ENCODE measurements around the gene HSBP1L1. TPM values are rescaled to one million over a fixed set of nuclear protein-coding genes. Genes with fewer than 3 reads are reported as not detected.

HSBP1L1 gene
- total RNA-seq (4.9 TPM), polyA plus RNA-seq (8.6 TPM)

DNA sequence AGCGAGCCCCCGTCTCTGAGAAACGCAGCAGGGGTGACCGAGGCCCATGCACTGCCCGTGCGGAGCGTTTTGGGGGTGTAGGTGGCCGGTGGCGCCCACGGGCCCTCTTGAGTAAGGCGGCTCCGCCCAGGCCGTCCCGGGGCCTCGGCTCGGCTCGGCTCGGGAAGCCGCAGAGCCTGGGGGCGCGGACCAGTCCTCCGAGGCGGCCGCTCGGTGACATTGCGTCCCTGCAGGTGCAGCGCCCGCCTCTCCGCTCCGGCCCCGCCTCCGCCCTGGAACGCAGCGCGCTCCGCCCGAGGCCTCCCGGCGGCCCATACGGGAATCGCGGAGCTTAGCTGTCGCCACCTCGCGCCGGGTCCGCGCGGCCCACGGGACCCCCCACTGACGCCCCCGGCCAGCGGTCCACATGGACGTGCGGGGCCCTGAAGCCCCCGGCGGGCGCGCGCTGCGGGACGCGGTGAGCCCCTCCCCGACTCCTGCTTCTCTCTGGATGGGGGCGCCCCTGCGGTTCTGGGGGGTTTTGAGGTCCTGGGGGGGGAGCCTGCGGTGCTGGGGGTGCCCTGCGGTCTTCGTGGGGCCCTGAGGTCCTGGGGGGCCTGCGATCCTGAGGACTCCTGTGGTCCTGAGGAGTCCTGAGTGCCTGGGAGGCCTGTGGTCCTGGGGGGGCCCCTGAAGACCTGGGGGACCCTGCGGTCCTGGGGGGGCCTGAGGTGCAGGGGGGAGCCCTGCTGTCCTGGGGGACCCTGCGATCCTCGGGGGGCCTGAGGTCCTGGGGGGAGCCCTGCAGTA, at the start of gene HSBP1L1:
Gene HSBP1L1, plus strand, starts transcription at position 314 of the 789 bp plus-strand sequence. Its CDS starts 93 bp downstream, at position 407.
- H3K4me1 ChIP-seq (ENCODE audit: insufficient read depth), result no peaks in the 10 kb centered on the region
- no peak for DNase-seq (ENCODE audit: extremely low spot score)
- H3K4me3 ChIP-seq (ENCODE audit: low read depth, low read length), result peak within 1 kb of the TSS; percentile 86
- peak within 1 kb of the TSS; percentile 87 for H3K27ac ChIP-seq (ENCODE audit: low read depth)
- 4% methylated on average over 73 of the region's 73 CpGs for WGBS
- no peaks in the 10 kb centered on the region for H3K36me3 ChIP-seq (ENCODE audit: insufficient read depth)

DNA sequence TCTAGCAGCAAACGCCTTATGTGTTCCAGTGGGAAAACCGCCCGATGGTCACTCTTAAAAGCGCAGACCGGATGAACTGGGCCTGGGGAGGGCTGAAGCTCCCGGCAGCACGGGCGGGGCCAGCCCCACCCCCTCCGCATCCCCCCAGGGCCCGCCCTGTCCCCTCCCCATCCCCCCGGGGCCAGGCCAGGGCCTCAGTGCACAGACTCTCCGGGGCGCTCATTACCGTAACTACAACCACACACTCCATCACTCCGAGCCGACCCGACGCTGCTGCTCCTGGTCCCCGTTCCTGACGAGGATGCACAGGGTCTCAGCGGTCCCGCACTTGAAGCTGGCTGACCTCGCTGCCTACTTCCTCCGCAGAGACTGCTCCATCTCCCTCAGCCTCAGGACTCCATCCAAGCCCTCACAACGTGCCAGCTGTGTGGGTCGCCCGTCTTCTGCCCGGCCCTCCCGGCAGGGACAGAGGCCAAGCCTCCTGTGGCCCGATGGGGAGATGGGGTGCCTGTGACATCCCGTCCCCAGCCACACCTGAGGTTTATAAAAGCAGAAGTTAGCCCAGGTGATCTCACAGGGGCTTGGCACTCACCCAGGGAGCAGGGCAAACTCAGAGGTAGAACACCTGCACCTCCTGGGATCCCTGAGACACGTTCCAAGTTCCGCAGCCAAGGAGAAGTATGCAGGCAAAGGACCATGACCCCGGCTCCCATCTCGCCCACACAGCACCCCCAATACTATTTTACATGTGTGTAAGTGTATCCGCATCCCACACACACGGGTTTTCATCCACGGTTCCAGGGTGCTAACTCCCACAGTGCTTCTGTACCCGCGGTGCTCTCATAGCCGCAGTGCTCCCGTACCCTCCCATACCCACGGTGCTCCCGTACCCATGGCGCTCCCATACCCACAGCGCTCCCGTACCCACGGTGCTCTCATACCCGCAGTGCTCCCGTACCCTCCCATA, 49.0 kb upstream of the HSBP1L1 start:
- Histone ChIP-seq H3K27ac (ENCODE audit: low read depth) (no peak overlapping the region), H3K36me3 (ENCODE audit: insufficient read depth) (no peaks in the 10 kb centered on the region), H3K4me1 (ENCODE audit: insufficient read depth) (no peaks in the 10 kb centered on the region), H3K4me3 (ENCODE audit: low read depth, low read length) (no peak overlapping the region)
- 92% methylated on average over 50 of the region's 50 CpGs for WGBS
- no peak for DNase-seq (ENCODE audit: extremely low spot score)

DNA sequence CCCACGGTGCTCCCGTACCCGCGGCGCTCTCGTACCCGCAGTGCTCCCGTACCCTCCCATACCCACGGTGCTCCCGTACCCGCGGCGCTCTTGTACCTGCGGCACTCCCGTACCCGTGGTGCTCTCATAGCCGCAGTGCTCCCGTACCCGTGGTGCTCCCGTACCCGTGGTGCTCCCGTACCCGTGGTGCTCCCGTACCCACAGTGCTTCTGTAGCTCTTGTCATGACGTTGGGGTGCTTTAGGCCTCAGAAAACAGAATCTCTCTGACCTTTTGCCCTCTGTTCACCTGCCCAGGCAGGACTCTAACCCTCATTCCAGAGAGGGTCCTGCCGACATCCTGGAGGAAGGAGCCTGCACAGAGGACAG, 48.3 kb upstream of the HSBP1L1 start:
- WGBS, result 91% methylated on average over 26 of the region's 26 CpGs
- no peak for DNase-seq (ENCODE audit: extremely low spot score)
- Histone ChIP-seq H3K4me3 (ENCODE audit: low read depth, low read length) (no peak overlapping the region), H3K36me3 (ENCODE audit: insufficient read depth) (no peaks in the 10 kb centered on the region), H3K4me1 (ENCODE audit: insufficient read depth) (no peaks in the 10 kb centered on the region), H3K27ac (ENCODE audit: low read depth) (no peak overlapping the region)

DNA sequence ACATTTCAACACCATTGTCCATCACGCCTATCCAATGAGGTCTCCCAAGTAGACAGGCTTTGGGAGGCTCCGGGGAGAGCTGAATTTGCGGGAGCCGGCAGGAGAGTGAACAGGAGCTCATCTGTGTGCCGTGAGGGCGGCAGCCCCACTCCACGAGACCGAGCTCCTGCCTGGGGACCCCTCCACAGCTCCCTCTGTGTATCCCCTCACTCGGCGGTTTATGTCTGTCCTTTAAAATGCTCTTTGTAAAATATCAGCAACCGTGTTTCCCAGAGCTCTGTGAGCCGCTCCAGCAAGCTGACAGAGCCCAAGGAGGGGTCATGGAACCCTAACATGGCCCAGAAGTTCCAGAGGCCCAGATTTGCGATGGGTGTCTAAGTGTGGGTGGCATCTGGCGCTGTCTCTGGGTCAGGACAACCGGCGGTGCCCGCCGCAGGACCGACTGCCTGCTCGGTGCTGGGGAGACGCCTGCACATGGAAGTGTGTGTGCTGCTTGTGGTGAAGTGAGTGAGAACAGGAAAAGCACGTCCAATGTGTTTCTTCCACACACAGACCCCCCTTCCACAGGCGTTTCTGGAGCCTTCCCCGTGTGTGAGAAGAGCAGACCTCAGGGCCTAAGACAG, 47.8 kb upstream of the HSBP1L1 start:
- no peaks in the 10 kb centered on the region for H3K36me3 ChIP-seq (ENCODE audit: insufficient read depth)
- WGBS, result 97% methylated on average over 24 of the region's 24 CpGs
- no peak for DNase-seq (ENCODE audit: extremely low spot score)

DNA sequence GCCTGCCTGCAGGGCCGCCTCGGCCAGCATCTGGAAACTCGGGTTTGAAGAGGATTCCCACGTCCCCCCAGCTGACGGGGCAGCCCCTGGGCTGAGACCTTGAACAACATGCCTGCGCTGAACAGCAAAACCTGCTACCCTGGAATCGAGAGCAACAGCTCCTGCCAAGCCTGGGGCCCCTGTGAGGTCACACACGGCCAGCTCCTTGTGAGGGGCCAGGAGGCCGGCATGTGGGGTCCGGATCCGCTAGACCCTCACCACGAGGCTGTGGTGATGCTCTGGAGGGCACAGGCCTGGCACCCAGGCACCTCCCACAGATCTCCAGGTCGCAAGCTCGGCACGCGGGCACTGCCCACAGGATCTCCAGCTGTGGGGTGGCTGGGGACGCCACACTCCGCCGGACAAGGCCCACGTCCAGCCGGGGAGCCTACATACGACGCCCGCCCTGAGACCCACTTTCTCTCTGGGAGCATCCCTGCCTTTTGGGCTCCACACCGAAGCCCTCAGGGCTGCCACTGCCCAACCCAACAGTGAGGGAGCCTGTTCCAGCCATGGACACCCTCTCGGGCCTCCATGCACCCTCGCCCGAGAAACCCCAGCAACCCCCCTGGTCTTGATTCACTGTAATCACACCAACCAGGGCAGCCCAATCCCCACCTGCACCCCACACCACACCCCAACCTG, 47.1 kb upstream of the HSBP1L1 start:
- H3K36me3 ChIP-seq (ENCODE audit: insufficient read depth), result no peaks in the 10 kb centered on the region

More for the DNA sequence above, 47.8 kb upstream of the HSBP1L1 start:
- no peak overlapping the region for H3K4me3 ChIP-seq (ENCODE audit: low read depth, low read length)
- H3K27ac ChIP-seq (ENCODE audit: low read depth), result no peak overlapping the region
- H3K4me1 ChIP-seq (ENCODE audit: insufficient read depth), result no peaks in the 10 kb centered on the region

DNA sequence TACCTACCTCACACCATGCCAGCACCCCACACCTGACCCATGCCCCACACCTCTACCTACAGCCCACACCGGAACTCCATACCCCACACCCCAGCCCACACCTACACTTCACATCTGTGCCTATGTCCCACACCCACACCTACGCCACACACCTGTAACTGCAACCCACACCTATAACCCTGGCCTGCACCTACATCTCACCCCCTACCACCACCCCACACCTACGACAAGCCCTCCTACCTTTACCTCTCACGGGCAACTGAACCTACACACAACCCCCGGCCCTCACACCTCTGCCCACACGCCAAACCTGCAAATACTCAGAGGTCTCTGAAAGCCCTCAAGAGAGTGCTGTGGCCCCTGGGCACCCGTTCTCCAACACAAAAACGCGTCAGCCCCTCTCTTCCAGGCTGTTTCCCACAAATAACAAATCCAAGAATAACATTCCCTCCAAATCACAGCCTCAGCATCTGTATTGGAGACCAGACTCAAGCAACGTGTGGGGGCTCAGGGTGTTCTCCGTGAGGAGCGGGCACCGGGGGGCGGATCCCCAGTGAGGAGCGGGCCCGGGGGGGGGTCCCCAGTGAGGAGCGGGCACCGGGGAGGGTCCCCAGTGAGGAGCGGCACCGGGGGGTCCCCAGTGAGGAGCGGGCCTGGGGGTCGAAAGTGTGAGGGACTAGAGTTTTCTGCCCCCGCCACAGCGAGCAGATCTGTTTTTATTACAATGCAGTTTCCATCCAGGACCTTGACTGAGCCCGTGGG, 46.4 kb upstream of the HSBP1L1 start:
- no peak for DNase-seq (ENCODE audit: extremely low spot score)
- WGBS, result 97% methylated on average over 25 of the region's 25 CpGs
- Histone ChIP-seq H3K4me1 (ENCODE audit: insufficient read depth) (no peaks in the 10 kb centered on the region), H3K4me3 (ENCODE audit: low read depth, low read length) (no peak overlapping the region), H3K27ac (ENCODE audit: low read depth) (no peak overlapping the region), H3K36me3 (ENCODE audit: insufficient read depth) (no peaks in the 10 kb centered on the region)

More for the DNA sequence above, 47.1 kb upstream of the HSBP1L1 start:
- no peaks in the 10 kb centered on the region for H3K4me1 ChIP-seq (ENCODE audit: insufficient read depth)
- WGBS, result 97% methylated on average over 28 of the region's 28 CpGs
- no peak overlapping the region for H3K4me3 ChIP-seq (ENCODE audit: low read depth, low read length)
- DNase-seq (ENCODE audit: extremely low spot score), result no peak
- H3K27ac ChIP-seq (ENCODE audit: low read depth), result no peak overlapping the region

DNA sequence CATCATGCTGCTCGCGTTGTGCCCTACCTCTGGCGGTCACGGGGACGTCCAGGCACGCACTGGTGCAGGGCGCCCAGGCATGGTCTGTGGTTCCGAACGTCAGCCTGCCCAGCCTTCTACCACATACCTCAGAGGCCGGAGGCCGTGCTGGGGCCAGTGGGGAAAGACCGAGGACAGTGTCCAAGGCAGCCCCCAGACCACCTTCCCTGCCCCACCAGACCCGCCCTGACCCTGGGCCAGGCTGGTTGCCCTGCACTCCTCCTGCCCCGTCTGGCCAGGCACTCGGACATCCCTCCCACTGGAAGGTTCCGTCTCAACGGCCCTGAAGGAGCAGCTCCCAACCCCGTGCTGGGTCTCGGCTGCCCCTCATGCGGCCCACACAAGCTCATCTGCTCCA, 45.8 kb upstream of the HSBP1L1 start:
- H3K4me3 ChIP-seq (ENCODE audit: low read depth, low read length), result no peak overlapping the region
- no peak overlapping the region for H3K27ac ChIP-seq (ENCODE audit: low read depth)
- H3K36me3 ChIP-seq (ENCODE audit: insufficient read depth), result no peaks in the 10 kb centered on the region
- WGBS, result 98% methylated on average over 20 of the region's 20 CpGs
- no peaks in the 10 kb centered on the region for H3K4me1 ChIP-seq (ENCODE audit: insufficient read depth)
- DNase-seq (ENCODE audit: extremely low spot score), result no peak

DNA sequence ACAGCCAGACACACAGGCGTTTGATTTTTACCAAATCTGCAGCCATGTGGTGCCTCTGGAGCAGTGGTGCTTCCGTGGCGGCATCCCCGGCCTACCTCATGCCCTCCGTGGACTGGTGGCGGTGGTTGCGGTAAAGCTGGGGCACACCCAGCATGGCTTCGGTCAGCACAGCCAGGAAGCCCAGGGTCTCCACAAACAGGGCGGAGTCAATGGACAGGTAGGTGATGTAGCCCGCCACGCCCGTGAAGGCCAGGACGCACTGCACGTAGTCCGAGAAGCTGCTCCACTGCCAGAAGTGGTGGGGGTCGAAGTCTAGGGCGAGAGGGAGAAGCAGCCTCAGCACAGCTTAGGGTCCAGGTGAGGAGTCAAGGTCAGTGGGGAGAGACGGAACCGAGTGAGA, 45.4 kb upstream of the HSBP1L1 start:
- DNase-seq (ENCODE audit: extremely low spot score), result no peak

DNA sequence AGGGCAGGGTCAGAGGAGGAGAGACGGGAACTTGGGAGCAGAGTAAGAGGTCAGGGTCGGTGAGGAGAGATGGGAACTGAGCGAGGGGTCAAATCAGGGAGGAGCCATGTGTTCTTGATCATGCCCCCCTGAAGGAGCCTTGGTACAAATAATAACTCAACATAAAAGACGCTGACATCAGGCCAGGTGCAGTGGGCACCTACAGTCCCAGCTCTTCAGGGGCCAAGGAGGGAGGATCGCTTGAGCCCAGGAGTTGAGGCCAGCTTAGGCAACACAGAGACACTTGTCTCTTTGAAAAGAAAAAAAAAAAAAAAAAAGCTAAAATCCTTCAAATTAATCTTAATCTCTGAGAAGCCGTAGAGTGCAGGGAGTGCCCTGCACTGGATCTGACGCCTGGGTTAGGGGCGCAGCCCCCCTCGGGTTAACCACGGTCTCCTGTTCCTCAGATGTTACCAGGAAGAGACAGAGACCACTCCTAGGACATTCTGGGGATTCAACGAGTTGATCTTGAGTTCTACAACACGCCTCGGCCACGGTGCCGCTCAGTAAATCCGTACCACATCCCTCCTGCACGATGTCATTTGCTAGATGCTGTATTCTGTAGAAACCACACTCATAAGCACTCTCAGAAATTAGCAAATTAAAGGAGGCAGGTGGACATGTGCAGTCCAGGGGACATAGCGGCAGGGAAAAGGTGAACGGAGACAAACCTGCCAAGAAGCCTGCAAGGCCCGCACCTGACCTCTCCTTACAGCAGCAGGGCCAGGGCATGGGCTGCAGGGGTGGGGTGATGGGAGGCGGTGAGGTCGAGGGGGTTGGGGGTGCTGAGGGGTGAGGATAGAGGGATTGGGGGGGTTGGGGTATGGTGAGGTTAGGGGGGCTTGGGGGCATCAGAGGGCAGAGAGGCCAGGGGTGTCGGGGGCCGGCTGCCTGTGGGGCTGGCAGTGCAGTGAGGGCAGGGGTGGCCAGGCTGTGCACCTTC, 42.2 kb upstream of the HSBP1L1 start:
- DNase-seq (ENCODE audit: extremely low spot score), result no peak
- 97% methylated on average over 24 of the region's 24 CpGs for WGBS
- no peak overlapping the region for H3K27ac ChIP-seq (ENCODE audit: low read depth)
- H3K36me3 ChIP-seq (ENCODE audit: insufficient read depth), result no peaks in the 10 kb centered on the region
- H3K4me3 ChIP-seq (ENCODE audit: low read depth, low read length), result no peak overlapping the region
- no peaks in the 10 kb centered on the region for H3K4me1 ChIP-seq (ENCODE audit: insufficient read depth)

More for the DNA sequence above, 45.4 kb upstream of the HSBP1L1 start:
- 97% methylated on average over 19 of the region's 19 CpGs for WGBS
- no peak overlapping the region for H3K4me3 ChIP-seq (ENCODE audit: low read depth, low read length)
- no peak overlapping the region for H3K27ac ChIP-seq (ENCODE audit: low read depth)
- H3K36me3 ChIP-seq (ENCODE audit: insufficient read depth), result no peaks in the 10 kb centered on the region
- H3K4me1 ChIP-seq (ENCODE audit: insufficient read depth), result no peaks in the 10 kb centered on the region

DNA sequence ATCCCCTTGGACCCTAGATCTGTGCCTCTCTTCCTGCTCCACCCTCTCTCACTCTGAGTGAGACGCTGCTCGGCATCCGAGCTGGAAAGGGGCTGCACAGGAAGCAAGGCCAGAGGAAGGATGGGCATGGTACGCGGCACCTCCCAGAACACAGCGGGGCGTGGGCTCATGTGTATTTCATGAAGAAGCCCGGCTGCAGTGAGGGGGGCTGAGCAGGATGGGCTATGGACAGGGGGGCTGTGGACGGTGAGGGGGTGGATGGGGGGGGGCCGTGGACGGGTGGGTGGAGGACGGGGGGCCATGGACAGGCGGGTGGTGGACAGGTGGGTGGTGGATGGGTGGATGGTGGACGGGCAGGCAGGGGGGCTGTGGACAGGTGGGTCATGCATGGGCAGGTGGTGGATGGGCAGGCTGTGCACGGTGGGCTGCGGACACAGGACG, 41.5 kb upstream of the HSBP1L1 start:
- no peak for DNase-seq (ENCODE audit: extremely low spot score)
- no peaks in the 10 kb centered on the region for H3K4me1 ChIP-seq (ENCODE audit: insufficient read depth)
- no peak overlapping the region for H3K27ac ChIP-seq (ENCODE audit: low read depth)
- H3K36me3 ChIP-seq (ENCODE audit: insufficient read depth), result no peaks in the 10 kb centered on the region
- H3K4me3 ChIP-seq (ENCODE audit: low read depth, low read length), result no peak overlapping the region
- WGBS, result 91% methylated on average over 17 of the region's 17 CpGs

DNA sequence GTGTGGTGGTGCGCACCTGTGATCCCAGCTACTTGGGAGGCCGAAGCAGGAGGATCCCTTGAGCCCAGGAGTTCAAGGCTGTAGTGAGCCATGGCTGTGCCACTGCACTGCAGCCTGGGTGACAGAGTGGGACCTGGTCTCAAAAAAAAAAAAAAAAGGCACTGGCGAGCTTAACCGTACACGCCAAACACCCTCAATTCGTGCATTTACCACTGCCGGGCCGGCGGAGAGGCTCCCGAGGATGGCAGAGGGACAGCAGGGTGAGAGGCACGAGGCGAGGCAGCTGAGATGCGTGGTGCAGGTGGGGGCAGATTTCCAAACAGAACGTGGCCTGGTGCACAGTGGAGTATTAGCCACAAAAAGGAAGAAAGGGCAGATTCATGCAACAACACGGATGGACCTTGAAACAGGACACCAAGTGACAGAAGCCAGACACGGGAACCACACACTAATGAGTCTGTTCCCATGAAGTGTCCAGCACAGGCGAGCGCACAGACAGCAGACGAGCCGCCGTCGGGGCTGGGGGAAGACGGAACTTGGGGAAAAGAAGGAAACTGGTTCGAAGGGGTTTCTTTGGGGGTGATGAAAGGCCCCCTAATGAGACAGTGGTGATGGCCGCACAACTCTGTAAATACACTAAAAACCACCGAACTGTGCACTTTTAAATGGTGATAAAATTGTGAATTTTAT, 40.4 kb upstream of the HSBP1L1 start:
- H3K36me3 ChIP-seq (ENCODE audit: insufficient read depth), result peaks cover 2% of the 10 kb centered on the region
- 98% methylated on average over 26 of the region's 26 CpGs for WGBS
- H3K27ac ChIP-seq (ENCODE audit: low read depth), result no peak overlapping the region
- DNase-seq (ENCODE audit: extremely low spot score), result no peak
- no peak overlapping the region for H3K4me3 ChIP-seq (ENCODE audit: low read depth, low read length)
- H3K4me1 ChIP-seq (ENCODE audit: insufficient read depth), result no peaks in the 10 kb centered on the region

Data from urinary bladder (tissue), 4 donors.